Osteoblast (primary cell): ENCODE results near the gene GPC5. TPM values are rescaled to one million over a fixed set of nuclear protein-coding genes. Genes with fewer than 3 reads are reported as not detected.

Experiments
- DNase-seq: peaks from one replicate; pipeline ENCODE4 v3.0.0; 2011; ENCODE audit warnings: low spot score, mixed read lengths; ENCODE audit not compliant: insufficient read length; ENCODE audit errors: missing footprints
- H2AFZ ChIP-seq: 2 replicates; pipeline ENCODE4 v1.6.0; 2011; ENCODE audit warnings: mild to moderate bottlenecking, low read length
- H3K27ac ChIP-seq: 2 replicates; pipeline ENCODE4 v1.5.1; 2011; ENCODE audit warnings: mild to moderate bottlenecking, low read depth, low read length, moderate library complexity
- H3K27me3 ChIP-seq: 2 replicates; pipeline ENCODE4 v1.6.0; 2012; ENCODE audit warnings: mild to moderate bottlenecking, control low read depth, inconsistent platforms, low read length, moderate library complexity; ENCODE audit not compliant: insufficient read depth
- H3K36me3 ChIP-seq: 2 replicates; pipeline ENCODE4 v1.5.1; 2011; ENCODE audit warnings: mild to moderate bottlenecking, low read length, control low read depth, moderate library complexity; ENCODE audit not compliant: insufficient read depth
- H3K4me1 ChIP-seq: 2 replicates; pipeline ENCODE4 v1.5.1; 2011; ENCODE audit warnings: mild to moderate bottlenecking, low read length, control low read depth, moderate library complexity; ENCODE audit not compliant: insufficient read depth
- H3K4me2 ChIP-seq: 2 replicates; pipeline ENCODE4 v1.6.0; 2011; ENCODE audit warnings: mild to moderate bottlenecking, low read length; ENCODE audit not compliant: insufficient read depth
- H3K4me3 ChIP-seq: fragments of 200-600 bp; sonication (generic); 3 replicates; pipeline ENCODE4 v1.5.1; 2012; ENCODE audit warnings: mild to moderate bottlenecking, low read length, inconsistent platforms; ENCODE audit not compliant: insufficient read depth
- H3K79me2 ChIP-seq: 2 replicates; pipeline ENCODE4 v1.6.0; 2012; ENCODE audit warnings: mild to moderate bottlenecking, low read length, control low read depth, inconsistent platforms; ENCODE audit not compliant: insufficient read depth
- H3K9me3 ChIP-seq: 2 replicates; pipeline ENCODE4 v1.5.1; 2011; ENCODE audit warnings: low read depth, low read length, control low read depth
- H4K20me1 ChIP-seq: 2 replicates; pipeline ENCODE4 v1.6.0; 2012; ENCODE audit warnings: mild to moderate bottlenecking, low read length, control low read depth; ENCODE audit not compliant: insufficient read depth
- CTCF ChIP-seq: IDR thresholded peaks from 2 replicates; pipeline ENCODE4 v1.5.1; 2011; ENCODE audit warnings: mild to moderate bottlenecking, low read depth, low read length, moderate library complexity; ENCODE audit errors: extremely low read depth
- total RNA-seq: library from RNA; depleted of rRNA; stranded (reverse); fragments of >200 nt; gene quantifications from 2 replicates; pipeline ENCODE4 v1.2.3, GENCODE V29; 2012

The GPC5 gene
- total RNA-seq, 1 donor, result 0.36 TPM

GRCh38 chr13:91450913-91451312 lies 52.5 kb downstream of the GPC5 start:
- Histone ChIP-seq H3K4me2 (no peak overlapping the region), H3K27me3 (no peaks in the 10 kb centered on the region), H3K9me3 (no peaks in the 10 kb centered on the region), H3K36me3 (no peaks in the 10 kb centered on the region), H3K79me2 (no peaks in the 10 kb centered on the region), H3K4me1 (no peaks in the 10 kb centered on the region), H3K4me3 (no peak overlapping the region), H2AFZ (no peak overlapping the region), H4K20me1 (no peaks in the 10 kb centered on the region), H3K27ac (no peak overlapping the region)
- no peak for TF ChIP-seq CTCF
- no peak for DNase-seq

- Histone ChIP-seq H3K4me3 (no peak overlapping the region), H3K27me3 (no peaks in the 10 kb centered on the region), H3K36me3 (no peaks in the 10 kb centered on the region), H4K20me1 (no peaks in the 10 kb centered on the region), H3K9me3 (no peaks in the 10 kb centered on the region), H3K27ac (no peak overlapping the region), H3K79me2 (no peaks in the 10 kb centered on the region), H3K4me2 (no peak overlapping the region), H2AFZ (no peak overlapping the region), H3K4me1 (no peaks in the 10 kb centered on the region)
- no peak for TF ChIP-seq CTCF
- DNase-seq, result no peak
These were observed 56.2 kb downstream of the GPC5 start for GRCh38 chr13:91454666-91455065.

GRCh38 chr13:91456837-91457236 lies 58.4 kb downstream of the GPC5 start:
- Histone ChIP-seq H4K20me1 (no peaks in the 10 kb centered on the region), H3K79me2 (no peaks in the 10 kb centered on the region), H2AFZ (no peak overlapping the region), H3K4me3 (no peak overlapping the region), H3K36me3 (no peaks in the 10 kb centered on the region), H3K27ac (no peak overlapping the region), H3K27me3 (no peaks in the 10 kb centered on the region), H3K4me2 (no peak overlapping the region), H3K9me3 (no peaks in the 10 kb centered on the region), H3K4me1 (no peaks in the 10 kb centered on the region)
- no peak for TF ChIP-seq CTCF
- DNase-seq, result no peak

- Histone ChIP-seq H3K4me1 (no peaks in the 10 kb centered on the region), H3K36me3 (no peaks in the 10 kb centered on the region), H3K27ac (no peak overlapping the region), H4K20me1 (no peaks in the 10 kb centered on the region), H3K9me3 (no peaks in the 10 kb centered on the region), H2AFZ (no peak overlapping the region), H3K27me3 (no peaks in the 10 kb centered on the region), H3K79me2 (no peaks in the 10 kb centered on the region), H3K4me3 (no peak overlapping the region), H3K4me2 (no peak overlapping the region)
- no peak for DNase-seq
- no peak for TF ChIP-seq CTCF
These were observed 61.1 kb downstream of the GPC5 start for GRCh38 chr13:91459485-91459884.
